WTC11 (cell line): ENCODE data around the gene AADACL2.

Experiments
- ATF2 ChIP-seq: sonication (generic); formaldehyde crosslinking; IDR thresholded peaks from 2 replicates; pipeline ENCODE4 v1.8.1; 2022; ENCODE audit warnings: low read depth, missing genetic modification reagents, borderline replicate concordance
- ESRRA ChIP-seq: sonication (generic); formaldehyde crosslinking; IDR thresholded peaks from 2 replicates; pipeline ENCODE4 v1.8.1; 2022; ENCODE audit warnings: mild to moderate bottlenecking, missing genetic modification reagents, borderline replicate concordance
- FOXJ3 ChIP-seq: sonication (generic); formaldehyde crosslinking; IDR thresholded peaks from 2 replicates; pipeline ENCODE4 v1.9.0; 2021; ENCODE audit warnings: missing genetic modification reagents, mild to moderate bottlenecking, borderline replicate concordance

- TF ChIP-seq ESRRA (CRISPR knock-in tag): no peak
- no peak for TF ChIP-seq FOXJ3 (CRISPR knock-in tag)
- no peak for TF ChIP-seq ATF2 (CRISPR knock-in tag)
Observed at GRCh38 chr3:151690645-151691044, 43.1 kb upstream of the AADACL2 start.
